H9 (cell line): ENCODE data around the gene DYTN. TPM values are rescaled to one million over a fixed set of nuclear protein-coding genes. Genes with fewer than 3 reads are reported as not detected.

ENCODE experiments used
- DNase-seq: peaks from one replicate; pipeline ENCODE4 v3.0.0-alpha.2; 2017
- H2AFZ ChIP-seq: one replicate; pipeline ENCODE4 v1.6.1; 2013; ENCODE audit warnings: mild to moderate bottlenecking, low read length, control low read depth, moderate library complexity
- H2AK5ac ChIP-seq: 2 replicates; pipeline ENCODE4 v1.6.1; 2013; ENCODE audit warnings: low read length, control low read depth, mixed read lengths; ENCODE audit not compliant: insufficient read length
- H2BK120ac ChIP-seq: one replicate; pipeline ENCODE4 v1.6.1; 2013; ENCODE audit warnings: low read depth, mild to moderate bottlenecking, low read length, control low read depth, inconsistent platforms; ENCODE audit not compliant: poor library complexity, severe bottlenecking
- H2BK12ac ChIP-seq: 2 replicates; pipeline ENCODE4 v1.6.1; 2013; ENCODE audit warnings: low read length, control low read depth, mixed read lengths, low read depth; ENCODE audit not compliant: insufficient read length
- H2BK15ac ChIP-seq: 2 replicates; pipeline ENCODE4 v1.6.1; 2013; ENCODE audit warnings: low read depth, low read length, control low read depth
- H2BK20ac ChIP-seq: one replicate; pipeline ENCODE4 v1.6.1; 2013; ENCODE audit warnings: low read depth, mild to moderate bottlenecking, low read length, control low read depth, inconsistent platforms; ENCODE audit not compliant: poor library complexity, severe bottlenecking
- H2BK5ac ChIP-seq: 2 replicates; pipeline ENCODE4 v1.6.1; 2013; ENCODE audit warnings: low read length, control low read depth, mixed read lengths; ENCODE audit not compliant: insufficient read length
- H3K14ac ChIP-seq: 2 replicates; pipeline ENCODE4 v1.6.1; 2013; ENCODE audit warnings: low read length, control low read depth; ENCODE audit not compliant: insufficient read depth
- H3K18ac ChIP-seq: 2 replicates; pipeline ENCODE4 v1.6.1; 2013; ENCODE audit warnings: low read depth, mild to moderate bottlenecking, mixed read lengths, low read length, control low read depth; ENCODE audit not compliant: insufficient read length
- H3K23ac ChIP-seq: 2 replicates; pipeline ENCODE4 v1.6.1; 2013; ENCODE audit warnings: low read length, control low read depth, mixed read lengths, low read depth; ENCODE audit not compliant: insufficient read length
- H3K23me2 ChIP-seq: 2 replicates; pipeline ENCODE4 v1.6.1; 2013; ENCODE audit warnings: low read depth, mild to moderate bottlenecking, mixed read lengths, low read length, control low read depth; ENCODE audit not compliant: insufficient read length, poor library complexity, severe bottlenecking
- H3K27ac ChIP-seq: 2 replicates; pipeline ENCODE4 v1.5.1; 2013; ENCODE audit warnings: low read length, control low read depth, mixed read lengths, low read depth; ENCODE audit not compliant: insufficient read length
- H3K27me3 ChIP-seq: 2 replicates; pipeline ENCODE4 v1.6.1; 2013; ENCODE audit warnings: low read length, control low read depth, inconsistent platforms; ENCODE audit not compliant: insufficient read depth
- H3K4ac ChIP-seq: 2 replicates; pipeline ENCODE4 v1.6.1; 2013; ENCODE audit warnings: low read depth, mild to moderate bottlenecking, control low read depth, inconsistent platforms, low read length, moderate library complexity
- H3K4me1 ChIP-seq: 2 replicates; pipeline ENCODE4 v1.6.1; 2013; ENCODE audit warnings: low read length, control low read depth, inconsistent platforms; ENCODE audit not compliant: insufficient read depth
- H3K4me2 ChIP-seq: 2 replicates; pipeline ENCODE4 v1.6.1; 2013; ENCODE audit warnings: low read length, control low read depth, mixed read lengths; ENCODE audit not compliant: insufficient read length, insufficient read depth
- H3K56ac ChIP-seq: 2 replicates; pipeline ENCODE4 v1.6.1; 2013; ENCODE audit warnings: low read depth, mild to moderate bottlenecking, mixed read lengths, low read length, control low read depth; ENCODE audit not compliant: insufficient read length
- H3K79me1 ChIP-seq: 2 replicates; pipeline ENCODE4 v1.6.1; 2013; ENCODE audit warnings: low read depth, mild to moderate bottlenecking, moderate library complexity, low read length, control low read depth, inconsistent platforms; ENCODE audit not compliant: insufficient read depth, poor library complexity, severe bottlenecking
- H3K79me2 ChIP-seq: 2 replicates; pipeline ENCODE4 v1.6.1; 2013; ENCODE audit warnings: low read length, control low read depth, inconsistent platforms; ENCODE audit not compliant: insufficient read depth
- H3K9ac ChIP-seq: 2 replicates; pipeline ENCODE4 v1.6.1; 2013; ENCODE audit warnings: low read length, control low read depth, mixed read lengths; ENCODE audit not compliant: insufficient read length; ENCODE audit errors: extremely low read depth
- H3K9me3 ChIP-seq: one replicate; pipeline ENCODE4 v1.6.1; 2013; ENCODE audit warnings: low read depth, low read length, inconsistent platforms; ENCODE audit not compliant: control insufficient read depth
- H3T11ph ChIP-seq: one replicate; pipeline ENCODE4 v1.6.1; 2013; ENCODE audit warnings: mild to moderate bottlenecking, low read length, control low read depth, inconsistent platforms
- H4K20me1 ChIP-seq: one replicate; pipeline ENCODE4 v1.6.1; 2013; ENCODE audit not compliant: control insufficient read depth, insufficient read length, insufficient read depth
- H4K5ac ChIP-seq: 2 replicates; pipeline ENCODE4 v1.6.1; 2013; ENCODE audit warnings: low read depth, mild to moderate bottlenecking, mixed read lengths, low read length, control low read depth; ENCODE audit not compliant: insufficient read length
- H4K8ac ChIP-seq: replicated peaks from 2 replicates; pipeline ENCODE4 v1.6.1; 2013; ENCODE audit warnings: low read length, control low read depth, mixed read lengths, low read depth; ENCODE audit not compliant: insufficient read length
- H4K91ac ChIP-seq: 2 replicates; pipeline ENCODE4 v1.6.1; 2013; ENCODE audit warnings: low read depth, mild to moderate bottlenecking, moderate library complexity, mixed read lengths, low read length, control low read depth; ENCODE audit not compliant: insufficient read length
- H3K27ac Mint-ChIP-seq, 3 experiments: 2 replicates in 2 of 3; 3 replicates in 1 of 3; pipeline ENCODE4 v1.8.0; 2020 to 2021; ENCODE audit warnings: mixed read lengths in 3 of 3, mild to moderate bottlenecking in 1 of 3, moderate library complexity in 1 of 3
- H3K27me3 Mint-ChIP-seq: 2 replicates; pipeline ENCODE4 v1.8.0; 2021; ENCODE audit warnings: low read depth, mild to moderate bottlenecking, moderate library complexity, mixed read lengths
- H3K36me3 Mint-ChIP-seq, 3 experiments: 2 replicates in 2 of 3; 3 replicates in 1 of 3; pipeline ENCODE4 v1.8.0; 2020 to 2021; ENCODE audit warnings: low read depth in 3 of 3, mixed read lengths in 3 of 3; ENCODE audit not compliant: insufficient read depth in 1 of 3
- H3K4me1 Mint-ChIP-seq, 2 experiments: 2 replicates each; pipeline ENCODE4 v1.8.0; 2020; ENCODE audit warnings: mixed read lengths in 2 of 2
- H3K4me3 Mint-ChIP-seq, 2 experiments: 2 replicates in 1 of 2; 3 replicates in 1 of 2; pipeline ENCODE4 v1.8.0; 2020 to 2021; ENCODE audit warnings: mild to moderate bottlenecking in 2 of 2, mixed read lengths in 2 of 2, moderate library complexity in 1 of 2
- H3K9me3 Mint-ChIP-seq, 2 experiments: 2 replicates in 1 of 2; 3 replicates in 1 of 2; pipeline ENCODE4 v1.8.0; 2020; ENCODE audit warnings: mild to moderate bottlenecking in 2 of 2, mixed read lengths in 2 of 2, moderate library complexity in 1 of 2
- CTCF ChIP-seq: fragments of 200-600 bp; sonication (generic); conservative IDR thresholded peaks from 3 replicates; pipeline ENCODE4 v1.8.0; 2021; ENCODE audit warnings: antibody characterized with exemption, mild to moderate bottlenecking
- WGBS: extraction: QIAGEN DNeasy Blood & Tissue Kit; methylation state at CpG from one replicate; pipeline ENCODE4 v1.1.7; 2013; ENCODE audit warnings: missing lambda C conversion rate, low lambda C conversion rate, mixed read lengths; ENCODE audit not compliant: insufficient read length; ENCODE audit errors: extremely low coverage; 5-methylcytosine and 5-hydroxymethylcytosine counted together
- total RNA-seq: library from RNA; stranded (reverse); gene quantifications from 2 replicates; pipeline ENCODE4 v1.2.1, GENCODE V29; 2021

DYTN gene
- total RNA-seq, 1 experiment from 2014 or later, result not detected

- H3T11ph ChIP-seq, result no peak overlapping the region
- H3K4ac ChIP-seq, result no peak overlapping the region
- H2AFZ ChIP-seq, result no peak overlapping the region
- H3K9me3 Mint-ChIP-seq, result no peaks in the 10 kb centered on the region
- H3K14ac ChIP-seq, result no peak overlapping the region
- no peak overlapping the region for H3K56ac ChIP-seq
- no peak for DNase-seq
- no peak for TF ChIP-seq CTCF
- no peaks in the 10 kb centered on the region for H3K79me2 ChIP-seq
- no CpG with 5 or more reads among the region's 1 CpG for WGBS
- no peak overlapping the region for H2BK20ac ChIP-seq
- no peak overlapping the region for H4K5ac ChIP-seq
- H3K4me1 Mint-ChIP-seq, result no peaks in the 10 kb centered on the region
- H3K27me3 ChIP-seq, result no peaks in the 10 kb centered on the region
- H3K18ac ChIP-seq, result no peak overlapping the region
- H2AK5ac ChIP-seq, result no peak overlapping the region
- no peak overlapping the region for H2BK15ac ChIP-seq
- H2BK5ac ChIP-seq, result no peak overlapping the region
- H4K20me1 ChIP-seq, result no peaks in the 10 kb centered on the region
- no peaks in the 10 kb centered on the region for H3K79me1 ChIP-seq
- H2BK12ac ChIP-seq, result no peak overlapping the region
- no peak overlapping the region for H3K27ac Mint-ChIP-seq
- H3K4me2 ChIP-seq, result no peak overlapping the region
- no peaks in the 10 kb centered on the region for H3K36me3 Mint-ChIP-seq
- no peak overlapping the region for H3K4me3 Mint-ChIP-seq
- no peak overlapping the region for H3K23ac ChIP-seq
- no peaks in the 10 kb centered on the region for H3K9me3 ChIP-seq
- no peak overlapping the region for H2BK120ac ChIP-seq
- peaks cover 19% of the 10 kb centered on the region for H3K27me3 Mint-ChIP-seq
- no peaks in the 10 kb centered on the region for H3K4me1 ChIP-seq
- H3K9ac ChIP-seq, result no peak overlapping the region
- no peak overlapping the region for H4K91ac ChIP-seq
- no peak overlapping the region for H3K27ac ChIP-seq
- no peaks in the 10 kb centered on the region for H3K23me2 ChIP-seq
- H4K8ac ChIP-seq, result no peak overlapping the region
Observed at GRCh38 chr2:206647985-206648384, 70.2 kb downstream of the DYTN start.
